Muscle layer of duodenum (tissue), 2 donors: ENCODE data around the gene C2CD2L.
"Not testable (repeated sequence)": the region's sequence is repeated elsewhere in the genome, so short reads cannot be mapped to it uniquely, and the experiment has no call there.

ENCODE experiments used
- H3K27ac ChIP-seq: one replicate; pipeline ENCODE4 v1.7.0; 2013; ENCODE audit warnings: mild to moderate bottlenecking, low read length
- H3K27me3 ChIP-seq: one replicate; pipeline ENCODE4 v1.7.0; 2013; ENCODE audit warnings: low read depth, mild to moderate bottlenecking, control low read depth, low read length
- H3K36me3 ChIP-seq, 2 donors: one replicate each; pipeline ENCODE4 v1.7.0; 2013; ENCODE audit warnings: low read length in 2 of 2, control low read depth in 1 of 2, mild to moderate bottlenecking in 1 of 2; ENCODE audit not compliant: insufficient read depth in 2 of 2, control insufficient read depth in 1 of 2
- H3K4me1 ChIP-seq, 2 donors: one replicate each; pipeline ENCODE4 v1.7.0; 2013; ENCODE audit warnings: low read length in 2 of 2, mild to moderate bottlenecking in 2 of 2, control low read depth in 1 of 2, moderate library complexity in 1 of 2; ENCODE audit not compliant: insufficient read depth in 2 of 2, control insufficient read depth in 1 of 2
- H3K4me3 ChIP-seq, 2 donors: one replicate each; pipeline ENCODE4 v1.7.0; 2013; ENCODE audit warnings: low read length in 2 of 2, low read depth in 1 of 2, mild to moderate bottlenecking in 1 of 2
- H3K9me3 ChIP-seq, 2 donors: one replicate each; pipeline ENCODE4 v1.7.0; 2013; ENCODE audit warnings: low read length in 2 of 2, control low read depth in 1 of 2, mild to moderate bottlenecking in 1 of 2; ENCODE audit not compliant: control insufficient read depth in 1 of 2
- donor health status: healthy.

C2CD2L gene

GRCh38 chr11:119095066-119095880, 11.9 kb upstream of the C2CD2L start:
- H3K36me3 ChIP-seq: peaks cover 17 to 20% of the 10 kb centered on the region in 2 donors
- H3K27me3 ChIP-seq: no peaks in the 10 kb centered on the region
- H3K4me3 ChIP-seq: peak overlapping the region; percentile 73 to 88
- peaks cover 15 to 25% of the 10 kb centered on the region in 2 donors for H3K4me1 ChIP-seq
- H3K9me3 ChIP-seq: no peaks in the 10 kb centered on the region
- peak overlapping the region; percentile 63 for H3K27ac ChIP-seq

- Histone ChIP-seq H3K27me3 (no peaks in the 10 kb centered on the region), H3K4me1 (peaks cover 10 to 22% of the 10 kb centered on the region in 2 donors), H3K4me3 (no peak overlapping the region), H3K27ac (no peak overlapping the region), H3K36me3 (peaks cover 20 to 23% of the 10 kb centered on the region in 2 donors), H3K9me3 (no peaks in the 10 kb centered on the region)
Measured at GRCh38 chr11:119099711-119100110, 7.4 kb upstream of the C2CD2L start.

- Histone ChIP-seq H3K9me3 (no peaks in the 10 kb centered on the region), H3K36me3 (peaks cover 20 to 23% of the 10 kb centered on the region in 2 donors), H3K4me3 (peak overlapping the region; percentile 87 to 89), H3K27me3 (no peaks in the 10 kb centered on the region), H3K4me1 (peaks cover 10 to 22% of the 10 kb centered on the region in 2 donors), H3K27ac (no peak overlapping the region)
Measured at GRCh38 chr11:119100246-119100970, 6.7 kb upstream of the C2CD2L start.

GRCh38 chr11:119100994-119101758, 6.0 kb upstream of the C2CD2L start:
- H3K4me1 ChIP-seq: peaks cover 10 to 23% of the 10 kb centered on the region in 2 donors
- H3K27ac ChIP-seq: peak overlapping the region; percentile 98
- H3K9me3 ChIP-seq: no peaks in the 10 kb centered on the region
- H3K4me3 ChIP-seq: peak overlapping the region; percentile 87 to 89
- no peaks in the 10 kb centered on the region for H3K27me3 ChIP-seq
- H3K36me3 ChIP-seq: peaks cover 19 to 23% of the 10 kb centered on the region in 2 donors

- peaks cover 16 to 30% of the 10 kb centered on the region in 2 donors for H3K4me1 ChIP-seq
- peaks cover 12 to 18% of the 10 kb centered on the region in 2 donors for H3K36me3 ChIP-seq
- no peaks in the 10 kb centered on the region for H3K27me3 ChIP-seq
- no peaks in the 10 kb centered on the region for H3K9me3 ChIP-seq
- H3K27ac ChIP-seq: peak within 1 kb of the TSS; percentile 98
- H3K4me3 ChIP-seq: peak within 1 kb of the TSS; percentile 87 to 89
Measured at GRCh38 chr11:119101759-119102423, 5.3 kb upstream of the C2CD2L start, which contains the start of gene DPAGT1. Gene DPAGT1 (minus strand): TSS chr11:119101853. CDS start chr11:119101655, 198 bp downstream.

- H3K4me1 ChIP-seq: peaks cover 18 to 37% of the 10 kb centered on the region in 2 donors
- not testable (repeated sequence) for H3K27me3 ChIP-seq, H3K9me3 ChIP-seq, H3K36me3 ChIP-seq
- H3K4me3 ChIP-seq: peak overlapping the region in 1 of 2 donors; percentile 87
- H3K27ac ChIP-seq: peak overlapping the region; percentile 55
Measured at GRCh38 chr11:119103161-119103664, 3.9 kb upstream of the C2CD2L start.

GRCh38 chr11:119103793-119104192, 3.4 kb upstream of the C2CD2L start:
- H3K4me1 ChIP-seq: peaks cover 23 to 43% of the 10 kb centered on the region in 2 donors
- peaks cover 0 to 6% of the 10 kb centered on the region in 2 donors for H3K36me3 ChIP-seq
- H3K27ac ChIP-seq: no peak overlapping the region
- no peaks in the 10 kb centered on the region for H3K27me3 ChIP-seq
- no peak overlapping the region for H3K4me3 ChIP-seq
- no peaks in the 10 kb centered on the region for H3K9me3 ChIP-seq

GRCh38 chr11:119107538-119108145, 498 bp downstream of the C2CD2L start:
- H3K27ac ChIP-seq: peak overlapping the region; percentile 43
- H3K27me3 ChIP-seq: no peaks in the 10 kb centered on the region
- no peaks in the 10 kb centered on the region for H3K9me3 ChIP-seq
- H3K4me1 ChIP-seq: peaks cover 24 to 35% of the 10 kb centered on the region in 2 donors
- peaks cover 9 to 22% of the 10 kb centered on the region in 2 donors for H3K36me3 ChIP-seq
- H3K4me3 ChIP-seq: peak overlapping the region; percentile 88 to 94

GRCh38 chr11:119108146-119108856, 1.2 kb downstream of the C2CD2L start:
- Histone ChIP-seq H3K4me1 (peaks cover 24 to 30% of the 10 kb centered on the region in 2 donors), H3K4me3 (peak overlapping the region; percentile 88 to 94), H3K27me3 (no peaks in the 10 kb centered on the region), H3K36me3 (peaks cover 13 to 29% of the 10 kb centered on the region in 2 donors), H3K27ac (peak overlapping the region; percentile 43), H3K9me3 (no peaks in the 10 kb centered on the region)

GRCh38 chr11:119108857-119109221, 1.7 kb downstream of the C2CD2L start:
- Histone ChIP-seq H3K9me3 (no peaks in the 10 kb centered on the region), H3K4me3 (peak overlapping the region; percentile 88 to 94), H3K4me1 (peaks cover 24 to 30% of the 10 kb centered on the region in 2 donors), H3K36me3 (peaks cover 18 to 34% of the 10 kb centered on the region in 2 donors), H3K27ac (no peak overlapping the region), H3K27me3 (no peaks in the 10 kb centered on the region)
